GM19043 (cell line): ENCODE results near the gene DLG5.

Experiments used
- ATAC-seq: cut with Tn5 transposase; IDR thresholded peaks from one replicate; pipeline ENCODE4 v1.9.1; 2021; ENCODE audit warnings: low read depth; ENCODE audit not compliant: unreplicated experiment

The DLG5 gene

DNA sequence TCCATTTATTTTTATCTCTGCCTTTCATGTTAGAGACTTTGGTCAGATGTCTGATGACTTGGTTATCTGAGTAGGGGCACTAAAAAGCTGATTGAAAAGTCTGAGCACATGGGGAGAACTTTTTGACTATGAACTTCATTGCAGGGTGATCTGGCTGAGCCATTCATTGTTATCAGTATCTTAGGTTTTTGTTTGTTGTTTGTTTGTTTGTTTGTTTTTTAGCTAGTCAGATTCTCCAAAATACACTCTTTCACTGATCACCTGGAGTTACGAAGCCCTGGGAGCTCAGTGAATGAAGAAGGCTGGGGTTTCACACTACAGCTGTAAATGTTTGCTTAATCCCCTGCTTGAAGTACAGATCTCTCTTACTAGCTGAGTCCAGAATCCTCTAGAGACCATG lies 28.6 kb upstream of the DLG5 start:
- no peak for ATAC-seq

- ATAC-seq, result no peak
Observed at GRCh38 chr10:77949167-77949566, 22.6 kb upstream of the DLG5 start.

- no peak for ATAC-seq
Observed at GRCh38 chr10:77946084-77946483, 19.5 kb upstream of the DLG5 start.

GRCh38 chr10:77944519-77944918 lies 18.0 kb upstream of the DLG5 start:
- ATAC-seq, result no peak

DNA sequence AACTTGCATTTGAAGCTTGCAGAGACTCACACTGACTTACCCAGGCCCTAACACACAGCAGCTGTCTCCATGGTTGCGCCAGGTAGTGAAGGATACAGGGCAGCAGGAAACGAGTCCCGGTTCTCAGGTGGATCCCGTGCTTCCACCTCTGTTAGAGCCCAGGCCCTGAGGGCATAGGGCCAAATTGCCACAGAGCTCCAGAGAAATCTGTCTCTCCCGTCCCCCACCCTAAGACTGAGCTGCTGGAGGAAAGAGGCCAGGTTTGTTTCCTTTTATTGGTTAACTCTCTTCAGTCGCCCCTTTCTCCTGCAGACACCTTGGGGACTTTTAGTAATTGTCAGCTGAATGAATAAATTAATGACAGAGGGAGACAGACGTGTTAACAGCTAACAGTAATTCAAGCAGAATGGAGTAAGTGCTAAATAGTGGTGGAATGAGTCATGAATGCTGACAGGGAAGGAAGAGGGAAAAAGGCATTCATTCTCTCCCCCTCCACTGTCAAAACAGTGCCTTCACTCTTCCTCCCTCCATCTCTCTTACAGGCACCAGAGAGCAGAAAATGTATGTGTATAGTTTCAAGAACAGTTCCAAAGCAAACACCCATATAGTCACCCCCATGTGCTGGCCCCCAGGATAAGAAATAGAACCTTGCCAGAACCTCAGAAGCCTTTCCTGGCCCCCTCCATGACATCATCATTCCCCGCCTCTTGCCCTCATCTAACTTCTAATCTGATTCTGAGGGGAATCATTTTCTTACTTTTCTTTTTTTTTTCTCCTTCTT lies 16.8 kb upstream of the DLG5 start:
- ATAC-seq, result no peak

DNA sequence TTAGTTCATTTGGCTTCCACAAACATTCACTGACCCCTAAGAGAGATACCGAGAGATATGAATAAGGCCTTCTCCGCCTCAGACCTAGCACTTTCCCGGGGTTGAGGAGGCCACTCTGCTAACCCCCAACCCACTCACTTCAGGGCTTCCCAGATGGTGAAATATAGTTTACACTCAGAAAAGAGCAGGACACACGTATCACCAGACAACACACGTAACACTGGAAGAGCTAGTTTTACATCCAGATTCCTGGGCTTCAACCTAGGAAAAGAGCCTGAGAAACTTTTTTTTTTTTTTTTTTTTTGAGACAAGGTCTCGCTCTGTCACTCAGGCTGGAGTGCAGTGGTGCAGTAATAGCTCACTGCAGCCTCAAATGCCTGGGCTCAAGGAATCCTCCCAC lies 15.2 kb upstream of the DLG5 start:
- no peak for ATAC-seq

DNA sequence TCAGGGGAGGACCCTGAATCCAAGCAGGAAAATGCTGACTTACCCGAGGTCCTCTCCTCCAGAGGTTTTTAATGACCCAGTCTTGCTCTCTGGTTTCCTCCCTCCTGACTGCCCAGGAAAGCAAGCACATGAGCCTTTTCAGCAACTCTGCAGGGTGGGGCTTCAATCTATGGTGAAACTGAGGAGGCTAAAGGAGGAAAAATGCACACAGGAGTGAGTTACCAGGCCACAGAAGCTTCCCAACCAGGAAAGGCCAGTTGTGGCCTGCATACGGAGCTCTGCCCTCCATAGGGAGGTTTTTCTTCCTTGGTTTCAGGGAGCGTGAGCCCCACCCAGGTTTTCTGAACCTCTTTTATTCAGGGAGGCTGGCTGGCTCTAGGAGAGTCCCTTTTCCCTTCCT lies 14.1 kb upstream of the DLG5 start:
- ATAC-seq, result no peak

GRCh38 chr10:77940225-77940624 lies 13.7 kb upstream of the DLG5 start:
- ATAC-seq, result no peak

GRCh38 chr10:77939561-77940001 lies 13.0 kb upstream of the DLG5 start:
- no peak for ATAC-seq

DNA sequence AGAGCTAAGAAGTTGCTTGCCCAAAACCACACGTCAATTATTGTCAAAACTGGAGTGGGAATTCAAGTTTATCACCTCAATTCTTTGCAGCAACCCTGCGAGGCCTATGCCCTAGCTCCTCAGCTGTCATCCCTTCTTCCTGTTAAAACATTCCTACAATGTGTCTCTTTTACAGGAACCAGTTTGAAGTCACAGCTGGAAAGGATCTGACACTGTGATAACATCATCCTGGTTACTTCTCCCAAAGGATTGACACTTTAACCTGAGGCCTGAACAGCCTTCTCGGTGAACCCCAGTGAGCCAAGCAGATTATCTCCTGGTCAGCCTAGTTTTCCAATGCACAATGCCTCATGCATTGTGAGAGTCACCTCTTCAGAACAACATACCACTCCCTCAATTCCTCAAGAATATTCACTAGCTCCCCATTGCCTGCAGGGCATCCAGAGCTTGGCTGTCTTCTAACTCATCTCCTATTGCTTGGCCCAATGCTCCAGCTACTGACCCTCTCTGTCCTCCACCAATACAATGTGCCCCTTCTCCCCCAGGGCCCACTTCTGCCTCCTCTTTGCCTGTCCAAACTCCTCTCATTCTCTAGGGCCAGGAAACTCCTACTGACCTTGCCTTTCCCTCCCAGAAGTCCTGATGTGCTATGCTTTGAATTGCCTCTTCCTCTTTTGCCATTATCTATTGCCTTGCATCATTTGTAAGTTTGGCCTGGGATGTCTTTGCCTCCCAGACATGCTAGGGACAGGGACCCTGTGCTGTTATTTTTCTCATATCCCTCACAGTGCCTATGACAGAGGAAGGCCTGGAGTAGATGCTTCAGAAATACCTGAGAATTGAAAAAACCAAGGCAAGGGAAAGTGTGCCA lies 10.4 kb upstream of the DLG5 start:
- ATAC-seq, result no peak

DNA sequence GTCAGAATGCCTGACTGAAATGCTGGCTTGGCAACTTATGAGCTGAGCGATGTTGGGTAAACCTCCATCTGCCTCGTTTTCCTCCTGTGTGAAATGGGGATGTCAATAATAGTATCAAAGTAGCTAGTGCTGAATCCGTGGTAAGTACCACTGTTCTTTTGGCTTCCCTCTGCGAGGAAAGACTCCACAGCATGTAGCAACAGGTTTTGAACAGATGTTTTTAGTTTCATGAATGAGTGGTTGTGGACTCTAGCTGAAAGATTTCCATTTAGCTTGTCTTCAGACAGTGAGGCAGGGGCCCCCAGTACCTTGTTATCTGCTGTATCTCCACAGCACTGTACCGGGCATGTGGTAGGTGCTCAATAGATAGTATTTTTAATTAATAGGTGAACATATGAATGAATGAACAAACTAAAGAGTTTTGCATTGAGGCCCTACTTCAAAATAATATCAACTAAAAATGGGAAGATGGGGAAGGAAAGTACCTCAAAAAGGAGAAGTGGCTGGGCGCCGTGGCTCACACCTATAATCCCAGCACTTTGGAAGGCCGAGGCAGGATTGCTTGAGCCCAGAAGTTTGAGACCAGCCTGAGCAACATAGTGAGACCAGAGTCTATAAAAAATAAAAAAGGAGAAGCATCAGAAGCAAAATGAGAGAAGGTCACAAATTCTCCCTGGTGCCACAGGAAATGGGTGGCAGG lies 5.6 kb upstream of the DLG5 start:
- no peak for ATAC-seq

DNA sequence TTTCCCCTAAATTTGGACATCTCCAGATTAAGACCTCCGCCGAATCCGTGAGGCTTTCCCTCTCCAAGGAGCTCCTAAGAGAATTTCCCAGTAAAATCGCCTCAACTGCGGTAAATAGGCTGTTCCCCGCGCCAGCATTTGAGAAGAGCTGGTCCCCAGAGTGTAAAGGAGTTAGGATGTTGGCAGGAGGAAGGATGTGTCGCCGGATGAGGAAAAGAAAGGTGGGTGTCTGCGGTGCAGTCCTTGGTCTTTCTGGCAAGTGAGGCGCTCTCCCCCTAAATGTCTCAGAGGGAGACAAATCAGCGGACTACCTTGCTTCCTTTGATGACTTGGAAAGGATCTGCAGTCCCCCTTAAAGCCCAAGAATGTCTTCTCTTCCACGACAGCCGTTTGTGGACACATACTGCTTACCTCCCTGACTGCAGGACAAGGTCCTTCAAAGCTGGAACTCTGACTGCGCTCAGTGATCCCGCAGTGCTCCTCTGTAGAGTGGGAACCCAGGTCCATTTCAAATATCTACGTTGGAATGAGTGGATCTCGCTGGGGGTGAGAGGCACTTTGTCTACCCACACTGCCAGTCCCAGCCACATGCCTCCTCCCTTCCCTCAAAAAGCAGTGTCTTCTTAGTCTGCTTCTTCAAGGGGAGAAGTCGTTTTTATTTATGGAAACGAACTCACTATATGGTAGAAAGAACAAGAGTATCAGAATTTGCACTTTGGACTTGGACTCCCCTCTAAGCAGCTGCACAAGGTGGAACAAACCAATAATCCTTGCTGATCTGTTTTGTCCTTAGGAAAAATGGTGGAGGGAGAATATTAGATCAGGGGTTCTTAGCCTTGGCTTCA lies 1.1 kb upstream of the DLG5 start:
- no peak for ATAC-seq

DNA sequence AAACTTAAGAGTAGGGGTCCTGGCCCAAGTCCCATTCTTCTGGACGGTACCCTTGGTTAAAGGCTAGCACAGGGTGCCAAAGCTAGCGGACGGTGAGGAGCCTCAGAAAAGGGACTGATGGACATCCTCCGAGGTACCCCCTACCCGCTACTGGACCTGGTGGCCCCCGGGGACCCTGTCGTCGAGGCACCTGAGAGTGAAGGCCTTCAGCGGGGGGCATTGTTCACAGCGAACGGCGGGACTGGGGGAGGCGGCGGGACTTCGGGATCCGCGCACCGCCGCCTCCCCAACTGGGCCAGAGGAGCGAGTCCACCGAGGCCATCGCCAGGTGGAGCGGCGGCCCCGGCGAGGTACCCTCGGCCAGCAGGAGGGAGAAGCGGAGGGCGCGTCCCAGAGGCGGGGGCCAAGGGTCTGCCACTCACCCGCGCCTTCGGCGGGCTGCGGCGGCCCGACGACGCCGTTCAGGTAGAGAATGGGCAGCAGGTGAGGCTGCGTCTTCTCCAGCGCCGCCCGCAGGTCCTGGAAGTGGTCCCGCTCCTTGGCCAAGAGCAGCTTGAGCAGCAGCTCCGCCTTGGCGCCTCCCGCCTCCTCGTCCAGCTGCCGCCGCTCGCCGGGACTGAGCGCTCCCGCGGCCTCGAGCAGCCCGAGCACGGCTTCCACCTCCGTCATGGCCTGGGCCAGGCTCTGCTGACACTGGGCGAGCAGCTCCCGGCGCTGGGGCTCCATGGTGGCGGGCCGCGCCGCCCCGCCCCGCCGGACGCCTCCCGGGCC lies 575 bp downstream of the DLG5 start:
- ATAC-seq, result peak; percentile 42

- ATAC-seq, result no peak
Observed at GRCh38 chr10:77925410-77925794, 1.2 kb downstream of the DLG5 start.

DNA sequence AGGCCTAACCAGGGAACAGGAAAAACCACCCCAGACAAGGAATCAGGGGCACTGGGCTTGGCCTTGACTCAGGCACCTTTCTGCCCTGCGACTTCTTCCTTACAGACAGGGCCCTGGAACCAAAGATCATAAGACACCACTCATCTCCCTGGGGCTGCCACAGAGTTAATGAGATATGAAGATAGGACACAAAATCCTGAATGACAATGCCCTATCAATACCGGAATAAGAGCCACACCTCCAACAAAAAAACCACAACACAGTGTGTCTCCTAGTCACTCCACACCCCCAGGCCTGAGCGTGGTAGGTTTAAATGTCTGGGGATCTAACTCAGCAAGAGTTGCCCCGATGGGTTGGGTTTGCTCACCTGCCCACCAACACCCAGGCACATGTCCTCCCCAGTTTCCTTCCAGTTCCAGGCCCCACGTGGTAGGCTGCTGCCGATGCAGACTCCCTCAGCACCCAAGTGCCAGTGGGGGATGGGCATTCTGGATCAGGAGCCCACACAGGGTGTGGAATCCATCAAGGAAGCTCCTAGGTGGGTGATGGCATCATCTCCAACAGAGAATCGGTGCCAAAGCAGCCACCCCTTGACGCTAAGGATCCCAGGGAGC lies 3.9 kb downstream of the DLG5 start:
- ATAC-seq, result no peak

DNA sequence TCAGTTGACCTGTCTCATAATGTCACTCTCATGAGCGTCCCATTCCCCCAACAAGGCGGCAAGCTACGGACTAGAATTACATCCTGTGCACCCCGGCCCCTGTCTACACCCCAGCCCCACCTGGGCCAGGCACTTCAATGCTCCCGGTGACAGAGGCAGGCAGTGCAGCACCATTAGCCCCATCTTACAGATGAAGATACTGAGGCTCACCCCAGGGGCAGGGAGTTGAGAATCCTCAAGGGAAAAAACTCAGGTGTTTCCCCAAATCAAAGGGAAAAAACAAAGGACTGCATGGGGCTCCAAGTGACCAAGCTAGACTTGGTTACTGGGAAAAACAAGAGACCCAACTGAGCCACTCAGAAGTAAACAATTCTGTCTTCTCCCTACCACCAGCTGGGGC lies 4.5 kb downstream of the DLG5 start:
- ATAC-seq, result no peak

GRCh38 chr10:77921395-77921794 lies 5.2 kb downstream of the DLG5 start:
- no peak for ATAC-seq

GRCh38 chr10:77920495-77920894 lies 6.1 kb downstream of the DLG5 start:
- ATAC-seq, result no peak

GRCh38 chr10:77919713-77920108 lies 6.8 kb downstream of the DLG5 start:
- no peak for ATAC-seq
